ENCODE data around the gene GATAD2A.

The GATAD2A gene

GRCh38 chr19:19529783-19530422 lies 124.4 kb downstream of the GATAD2A start:
- Histone ChIP-seq H3K27me3 (ENCODE audit: insufficient read depth, insufficient read length) (no peaks in the 10 kb centered on the region), H3K4me3 (ENCODE audit: insufficient read length, low read depth) (no peak overlapping the region), H3K4me1 (ENCODE audit: insufficient read depth, insufficient read length) (peaks cover 39% of the 10 kb centered on the region), H3K9ac (ENCODE audit: insufficient read length, low read depth) (peak overlapping the region; percentile 43), H3K9me3 (ENCODE audit: insufficient read depth, low read length) (no peaks in the 10 kb centered on the region), H3K36me3 (ENCODE audit: insufficient read depth, insufficient read length, low read length) (peaks cover 67% of the 10 kb centered on the region)
- DNase-seq (ENCODE audit: low read depth, low spot score), result no peak
- TF ChIP-seq ZNF274 (IDR thresholded peaks at IDR 0.05; ENCODE audit: low read depth, low read length), result no peak
- TF ChIP-seq SUZ12 (IDR thresholded peaks at IDR 0.05; ENCODE audit: extremely low read depth, insufficient read depth, insufficient read length), result no peak
- TF ChIP-seq YY1 (IDR thresholded peaks at IDR 0.05; ENCODE audit: insufficient read depth, insufficient read length), result no peak

GRCh38 chr19:19530423-19530804 lies 124.9 kb downstream of the GATAD2A start:
- peaks cover 67% of the 10 kb centered on the region for H3K36me3 ChIP-seq (ENCODE audit: insufficient read depth, insufficient read length, low read length)
- no peak overlapping the region for H3K4me3 ChIP-seq (ENCODE audit: insufficient read length, low read depth)
- TF ChIP-seq ZNF274 (IDR thresholded peaks at IDR 0.05; ENCODE audit: low read depth, low read length) (no peak), YY1 (IDR thresholded peaks at IDR 0.05; ENCODE audit: insufficient read depth, insufficient read length) (no peak), SUZ12 (IDR thresholded peaks at IDR 0.05; ENCODE audit: extremely low read depth, insufficient read depth, insufficient read length) (no peak)
- H3K4me1 ChIP-seq (ENCODE audit: insufficient read depth, insufficient read length), result peaks cover 35% of the 10 kb centered on the region
- no peak overlapping the region for H3K9ac ChIP-seq (ENCODE audit: insufficient read length, low read depth)
- no peak for DNase-seq (ENCODE audit: low read depth, low spot score)
- H3K9me3 ChIP-seq (ENCODE audit: insufficient read depth, low read length), result no peaks in the 10 kb centered on the region
- H3K27me3 ChIP-seq (ENCODE audit: insufficient read depth, insufficient read length), result no peaks in the 10 kb centered on the region

DNA sequence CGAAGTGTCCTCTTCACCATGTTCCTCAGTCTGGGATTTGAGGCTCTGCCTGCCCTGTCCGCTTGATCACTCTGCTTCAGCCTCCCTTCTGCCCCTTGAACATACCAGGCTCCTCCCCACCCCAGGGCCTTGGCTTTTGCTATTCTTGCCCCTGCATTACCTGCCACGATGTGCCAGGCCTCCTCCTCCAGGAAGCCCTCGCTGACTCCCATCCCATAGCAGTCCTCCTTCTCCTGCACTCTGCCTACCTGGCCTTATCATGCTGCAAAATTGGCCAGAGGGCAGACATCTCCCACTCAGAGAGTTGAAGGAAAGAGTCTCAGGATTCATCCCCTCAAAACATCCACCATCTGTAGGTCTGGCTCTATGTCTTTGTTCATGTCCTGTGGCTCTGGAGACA lies 125.4 kb downstream of the GATAD2A start:
- H3K36me3 ChIP-seq (ENCODE audit: insufficient read depth, insufficient read length, low read length), result peaks cover 65% of the 10 kb centered on the region
- no peak overlapping the region for H3K9ac ChIP-seq (ENCODE audit: insufficient read length, low read depth)
- no peak for DNase-seq (ENCODE audit: low read depth, low spot score)
- no peak for TF ChIP-seq ZNF274 (IDR thresholded peaks at IDR 0.05; ENCODE audit: low read depth, low read length)
- no peak for TF ChIP-seq SUZ12 (IDR thresholded peaks at IDR 0.05; ENCODE audit: extremely low read depth, insufficient read depth, insufficient read length)
- no peak for TF ChIP-seq YY1 (IDR thresholded peaks at IDR 0.05; ENCODE audit: insufficient read depth, insufficient read length)
- peaks cover 30% of the 10 kb centered on the region for H3K4me1 ChIP-seq (ENCODE audit: insufficient read depth, insufficient read length)
- no peaks in the 10 kb centered on the region for H3K9me3 ChIP-seq (ENCODE audit: insufficient read depth, low read length)
- no peak overlapping the region for H3K4me3 ChIP-seq (ENCODE audit: insufficient read length, low read depth)
- H3K27me3 ChIP-seq (ENCODE audit: insufficient read depth, insufficient read length), result no peaks in the 10 kb centered on the region

- peak overlapping the region; percentile 63 for H3K9ac ChIP-seq (ENCODE audit: insufficient read length, low read depth)
Observed at GRCh38 chr19:19531951-19532805, 126.7 kb downstream of the GATAD2A start.

DNA sequence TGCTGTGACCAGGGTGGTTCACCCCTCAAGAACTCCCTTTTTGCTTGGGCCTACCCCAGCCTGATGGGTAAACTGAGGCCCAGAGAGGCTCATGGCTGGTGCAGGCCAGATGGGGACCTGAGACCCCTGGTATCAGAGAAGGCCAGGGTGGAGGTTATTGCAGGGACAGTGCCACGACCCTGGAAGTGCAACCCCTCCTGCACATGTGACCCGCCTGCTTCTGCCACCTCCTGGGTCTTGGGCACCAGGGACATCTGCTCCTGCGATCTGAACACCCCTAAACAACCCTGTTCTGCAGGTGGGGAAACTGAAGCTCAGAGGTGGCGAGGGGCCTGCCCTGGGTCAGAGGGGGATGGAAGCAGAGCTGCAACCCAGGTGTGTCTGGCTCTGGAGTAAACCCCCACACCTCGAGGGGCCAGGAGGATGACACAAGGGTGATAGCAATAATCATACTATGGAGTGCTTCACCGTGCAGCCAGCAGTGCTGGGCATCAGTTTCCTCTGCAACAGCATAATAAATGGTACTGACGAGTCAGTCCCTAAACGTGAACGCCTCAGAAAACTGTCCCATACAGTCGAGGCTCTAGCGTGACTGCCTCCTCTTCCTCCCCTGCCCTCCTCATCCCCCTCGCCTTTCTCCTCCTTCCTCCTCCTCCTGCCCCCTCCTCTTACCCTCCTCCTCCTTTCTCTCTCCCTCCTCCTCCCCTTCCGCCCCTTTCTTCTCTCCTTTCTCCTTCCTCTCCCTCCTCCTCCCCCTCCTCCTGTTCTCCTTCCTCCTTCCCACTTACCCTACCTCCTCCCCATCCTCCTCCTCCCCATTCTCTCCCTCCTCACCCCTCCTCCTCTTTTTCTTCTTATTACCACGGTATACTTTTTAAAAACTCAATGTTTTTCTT lies 127.6 kb downstream of the GATAD2A start:
- H3K36me3 ChIP-seq (ENCODE audit: insufficient read depth, insufficient read length, low read length), result peaks cover 48% of the 10 kb centered on the region
- peak overlapping the region; percentile 63 for H3K9ac ChIP-seq (ENCODE audit: insufficient read length, low read depth)
- DNase-seq (ENCODE audit: low read depth, low spot score), result no peak
- H3K4me3 ChIP-seq (ENCODE audit: insufficient read length, low read depth), result no peak overlapping the region
- no peaks in the 10 kb centered on the region for H3K9me3 ChIP-seq (ENCODE audit: insufficient read depth, low read length)
- TF ChIP-seq SUZ12 (IDR thresholded peaks at IDR 0.05; ENCODE audit: extremely low read depth, insufficient read depth, insufficient read length) (no peak), ZNF274 (IDR thresholded peaks at IDR 0.05; ENCODE audit: low read depth, low read length) (no peak), YY1 (IDR thresholded peaks at IDR 0.05; ENCODE audit: insufficient read depth, insufficient read length) (no peak)
- peaks cover 33% of the 10 kb centered on the region for H3K4me1 ChIP-seq (ENCODE audit: insufficient read depth, insufficient read length)
- no peaks in the 10 kb centered on the region for H3K27me3 ChIP-seq (ENCODE audit: insufficient read depth, insufficient read length)

More at GRCh38 chr19:19531951-19532805, 126.7 kb downstream of the GATAD2A start:
- Histone ChIP-seq H3K4me3 (ENCODE audit: insufficient read length, low read depth) (no peak overlapping the region), H3K4me1 (ENCODE audit: insufficient read depth, insufficient read length) (peaks cover 27% of the 10 kb centered on the region), H3K36me3 (ENCODE audit: insufficient read depth, insufficient read length, low read length) (peaks cover 57% of the 10 kb centered on the region), H3K27me3 (ENCODE audit: insufficient read depth, insufficient read length) (no peaks in the 10 kb centered on the region), H3K9me3 (ENCODE audit: insufficient read depth, low read length) (no peaks in the 10 kb centered on the region)
- TF ChIP-seq ZNF274 (IDR thresholded peaks at IDR 0.05; ENCODE audit: low read depth, low read length) (no peak), YY1 (IDR thresholded peaks at IDR 0.05; ENCODE audit: insufficient read depth, insufficient read length) (no peak), SUZ12 (IDR thresholded peaks at IDR 0.05; ENCODE audit: extremely low read depth, insufficient read depth, insufficient read length) (no peak)
- peak; percentile 47 for DNase-seq (ENCODE audit: low read depth, low spot score)

GRCh38 chr19:19533841-19534240 lies 128.4 kb downstream of the GATAD2A start:
- Histone ChIP-seq H3K9me3 (ENCODE audit: insufficient read depth, low read length) (no peaks in the 10 kb centered on the region), H3K4me3 (ENCODE audit: insufficient read length, low read depth) (no peak overlapping the region), H3K4me1 (ENCODE audit: insufficient read depth, insufficient read length) (peaks cover 35% of the 10 kb centered on the region), H3K27me3 (ENCODE audit: insufficient read depth, insufficient read length) (no peaks in the 10 kb centered on the region), H3K36me3 (ENCODE audit: insufficient read depth, insufficient read length, low read length) (peaks cover 42% of the 10 kb centered on the region), H3K9ac (ENCODE audit: insufficient read length, low read depth) (no peak overlapping the region)
- no peak for DNase-seq (ENCODE audit: low read depth, low spot score)
- TF ChIP-seq ZNF274 (IDR thresholded peaks at IDR 0.05; ENCODE audit: low read depth, low read length), result no peak
- no peak for TF ChIP-seq SUZ12 (IDR thresholded peaks at IDR 0.05; ENCODE audit: extremely low read depth, insufficient read depth, insufficient read length)
- TF ChIP-seq YY1 (IDR thresholded peaks at IDR 0.05; ENCODE audit: insufficient read depth, insufficient read length), result no peak

Measured in NT2/D1 (cell line).